ENCODE measurements around the gene TMEM8B.
A peak's percentile ranks its signal among the peaks of the same experiment; 100 is the strongest.

Gene TMEM8B

DNA sequence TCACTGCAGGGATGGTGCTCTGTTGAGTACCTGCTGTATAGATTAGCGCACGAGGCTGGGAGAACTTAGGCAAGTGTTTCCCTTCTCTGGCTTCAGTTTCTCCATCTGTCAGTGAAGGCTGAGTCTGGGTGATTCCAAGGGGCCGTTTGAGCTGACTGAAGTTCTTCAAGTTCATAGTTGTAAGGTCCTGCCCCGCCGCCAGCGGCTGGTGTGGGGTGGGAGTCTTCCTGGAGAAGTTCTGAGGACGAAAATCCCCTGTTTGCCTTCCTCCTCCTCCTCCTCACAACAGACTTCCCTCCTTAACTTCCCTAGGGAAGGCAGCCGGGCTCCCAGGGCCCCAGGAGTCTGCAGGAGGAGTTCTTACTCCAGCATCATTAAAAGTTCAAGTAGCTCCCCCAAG lies 75.3 kb downstream of the TMEM8B start:
- no peak for ATAC-seq
- TF ChIP-seq ISL1 (CRISPR knock-in tag; IDR thresholded peaks at IDR 0.05) (no peak), ZFP3 (CRISPR knock-in tag; IDR thresholded peaks at IDR 0.05) (no peak), TOX (CRISPR knock-in tag; IDR thresholded peaks at IDR 0.05; ENCODE audit: borderline replicate concordance) (no peak), ZNF70 (CRISPR knock-in tag; IDR thresholded peaks at IDR 0.05) (no peak), SNAI2 (CRISPR knock-in tag; IDR thresholded peaks at IDR 0.05) (no peak), ARNTL (CRISPR knock-in tag; IDR thresholded peaks at IDR 0.05; ENCODE audit: borderline replicate concordance, low read depth) (no peak), ZFP30 (CRISPR knock-in tag; IDR thresholded peaks at IDR 0.05) (no peak), BACH2 (CRISPR knock-in tag; IDR thresholded peaks at IDR 0.05; ENCODE audit: borderline replicate concordance) (no peak), OSR1 (CRISPR knock-in tag; IDR thresholded peaks at IDR 0.05) (no peak)
- TF ChIP-seq, protein P1, sequence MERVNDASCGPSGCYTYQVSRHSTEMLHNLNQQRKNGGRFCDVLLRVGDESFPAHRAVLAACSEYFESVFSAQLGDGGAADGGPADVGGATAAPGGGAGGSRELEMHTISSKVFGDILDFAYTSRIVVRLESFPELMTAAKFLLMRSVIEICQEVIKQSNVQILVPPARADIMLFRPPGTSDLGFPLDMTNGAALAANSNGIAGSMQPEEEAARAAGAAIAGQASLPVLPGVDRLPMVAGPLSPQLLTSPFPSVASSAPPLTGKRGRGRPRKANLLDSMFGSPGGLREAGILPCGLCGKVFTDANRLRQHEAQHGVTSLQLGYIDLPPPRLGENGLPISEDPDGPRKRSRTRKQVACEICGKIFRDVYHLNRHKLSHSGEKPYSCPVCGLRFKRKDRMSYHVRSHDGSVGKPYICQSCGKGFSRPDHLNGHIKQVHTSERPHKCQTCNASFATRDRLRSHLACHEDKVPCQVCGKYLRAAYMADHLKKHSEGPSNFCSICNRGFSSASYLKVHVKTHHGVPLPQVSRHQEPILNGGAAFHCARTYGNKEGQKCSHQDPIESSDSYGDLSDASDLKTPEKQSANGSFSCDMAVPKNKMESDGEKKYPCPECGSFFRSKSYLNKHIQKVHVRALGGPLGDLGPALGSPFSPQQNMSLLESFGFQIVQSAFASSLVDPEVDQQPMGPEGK (CRISPR knock-in tag; IDR thresholded peaks at IDR 0.05; ENCODE audit: borderline replicate concordance) = no peak
- TF ChIP-seq, protein P2, sequence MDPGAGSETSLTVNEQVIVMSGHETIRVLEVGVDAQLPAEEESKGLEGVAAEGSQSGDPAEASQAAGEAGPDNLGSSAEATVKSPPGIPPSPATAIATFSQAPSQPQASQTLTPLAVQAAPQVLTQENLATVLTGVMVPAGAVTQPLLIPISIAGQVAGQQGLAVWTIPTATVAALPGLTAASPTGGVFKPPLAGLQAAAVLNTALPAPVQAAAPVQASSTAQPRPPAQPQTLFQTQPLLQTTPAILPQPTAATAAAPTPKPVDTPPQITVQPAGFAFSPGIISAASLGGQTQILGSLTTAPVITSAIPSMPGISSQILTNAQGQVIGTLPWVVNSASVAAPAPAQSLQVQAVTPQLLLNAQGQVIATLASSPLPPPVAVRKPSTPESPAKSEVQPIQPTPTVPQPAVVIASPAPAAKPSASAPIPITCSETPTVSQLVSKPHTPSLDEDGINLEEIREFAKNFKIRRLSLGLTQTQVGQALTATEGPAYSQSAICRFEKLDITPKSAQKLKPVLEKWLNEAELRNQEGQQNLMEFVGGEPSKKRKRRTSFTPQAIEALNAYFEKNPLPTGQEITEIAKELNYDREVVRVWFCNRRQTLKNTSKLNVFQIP (CRISPR knock-in tag; IDR thresholded peaks at IDR 0.05; ENCODE audit: borderline replicate concordance, low read depth) = no peak

DNA sequence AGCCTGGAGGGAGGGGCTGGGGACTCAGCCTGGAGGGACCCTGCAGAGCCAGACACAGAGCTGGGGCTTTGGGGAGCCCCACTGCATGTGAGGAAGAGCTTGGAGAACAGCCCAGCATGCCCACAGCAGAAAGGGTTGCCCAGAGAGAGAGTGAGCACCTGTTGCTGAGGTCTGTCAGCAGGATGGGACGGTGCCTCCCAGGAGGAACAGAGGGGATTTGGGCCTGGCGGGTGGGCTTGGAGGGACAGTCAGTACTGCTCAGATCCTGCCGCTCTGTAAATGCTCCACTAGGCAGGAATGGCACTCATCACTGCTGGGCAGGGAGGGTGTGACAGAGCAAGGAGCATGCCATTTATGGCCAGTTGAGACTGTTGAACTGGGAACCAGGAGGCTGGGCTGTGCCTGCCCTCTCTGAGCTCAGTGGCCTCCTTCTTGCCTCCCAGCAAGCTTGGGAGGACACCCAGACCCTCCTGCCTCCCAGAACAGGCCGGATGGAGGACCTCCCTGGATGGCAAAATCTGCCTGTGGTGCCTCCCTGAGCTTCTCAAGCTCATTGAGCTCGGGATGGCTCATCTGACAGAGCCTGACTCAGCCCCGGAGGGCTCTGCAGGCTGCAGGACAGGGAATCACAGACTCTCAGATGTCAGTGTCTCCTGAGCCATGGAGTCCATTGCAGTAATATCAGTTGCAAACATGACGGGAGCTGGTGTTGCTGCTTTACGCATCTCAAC lies 76.2 kb downstream of the TMEM8B start:
- TF ChIP-seq ZNF8 (CRISPR knock-in tag; IDR thresholded peaks at IDR 0.05) = no peak
- ATAC-seq = peak; percentile 44

DNA sequence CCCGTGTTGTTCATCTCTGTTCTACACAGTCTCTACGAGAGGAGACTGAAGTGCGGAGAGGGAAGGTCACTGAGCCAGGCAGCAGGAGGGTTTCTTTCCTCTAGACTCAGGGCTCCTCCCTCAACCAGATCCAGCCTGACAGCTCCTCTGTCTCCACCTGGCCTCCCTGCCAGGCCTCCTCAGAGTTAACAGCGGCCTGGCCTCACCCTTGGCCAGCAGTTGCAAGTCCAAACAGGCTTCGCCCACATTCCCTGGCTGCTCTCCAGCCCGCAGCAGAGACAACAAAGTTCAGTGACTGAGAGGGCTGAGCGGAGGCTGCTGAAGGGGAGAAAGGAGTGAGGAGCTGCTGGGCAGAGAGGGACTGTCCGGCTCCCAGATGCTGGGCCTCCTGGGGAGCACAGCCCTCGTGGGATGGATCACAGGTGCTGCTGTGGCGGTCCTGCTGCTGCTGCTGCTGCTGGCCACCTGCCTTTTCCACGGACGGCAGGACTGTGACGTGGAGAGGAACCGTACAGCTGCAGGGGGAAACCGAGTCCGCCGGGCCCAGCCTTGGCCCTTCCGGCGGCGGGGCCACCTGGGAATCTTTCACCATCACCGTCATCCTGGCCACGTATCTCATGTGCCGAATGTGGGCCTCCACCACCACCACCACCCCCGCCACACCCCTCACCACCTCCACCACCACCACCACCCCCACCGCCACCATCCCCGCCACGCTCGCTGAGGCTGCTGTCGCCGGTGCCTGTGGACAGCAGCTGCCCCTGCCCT lies 77.1 kb downstream of the TMEM8B start, which contains the start of gene HRCT1:
Gene HRCT1, plus strand, starts transcription at position 291 of the 768 bp plus-strand sequence. Its CDS starts 86 bp downstream, at position 377.
- ATAC-seq = peak; percentile 76
- TF ChIP-seq SNAI2 (CRISPR knock-in tag; IDR thresholded peaks at IDR 0.05) (peak; percentile 27; the same call in 1 of the 2 replicates), ZFP3 (CRISPR knock-in tag; IDR thresholded peaks at IDR 0.05) (peak; percentile 75), ZFP30 (CRISPR knock-in tag; IDR thresholded peaks at IDR 0.05) (no peak; the same call in 1 of the 2 replicates)

DNA sequence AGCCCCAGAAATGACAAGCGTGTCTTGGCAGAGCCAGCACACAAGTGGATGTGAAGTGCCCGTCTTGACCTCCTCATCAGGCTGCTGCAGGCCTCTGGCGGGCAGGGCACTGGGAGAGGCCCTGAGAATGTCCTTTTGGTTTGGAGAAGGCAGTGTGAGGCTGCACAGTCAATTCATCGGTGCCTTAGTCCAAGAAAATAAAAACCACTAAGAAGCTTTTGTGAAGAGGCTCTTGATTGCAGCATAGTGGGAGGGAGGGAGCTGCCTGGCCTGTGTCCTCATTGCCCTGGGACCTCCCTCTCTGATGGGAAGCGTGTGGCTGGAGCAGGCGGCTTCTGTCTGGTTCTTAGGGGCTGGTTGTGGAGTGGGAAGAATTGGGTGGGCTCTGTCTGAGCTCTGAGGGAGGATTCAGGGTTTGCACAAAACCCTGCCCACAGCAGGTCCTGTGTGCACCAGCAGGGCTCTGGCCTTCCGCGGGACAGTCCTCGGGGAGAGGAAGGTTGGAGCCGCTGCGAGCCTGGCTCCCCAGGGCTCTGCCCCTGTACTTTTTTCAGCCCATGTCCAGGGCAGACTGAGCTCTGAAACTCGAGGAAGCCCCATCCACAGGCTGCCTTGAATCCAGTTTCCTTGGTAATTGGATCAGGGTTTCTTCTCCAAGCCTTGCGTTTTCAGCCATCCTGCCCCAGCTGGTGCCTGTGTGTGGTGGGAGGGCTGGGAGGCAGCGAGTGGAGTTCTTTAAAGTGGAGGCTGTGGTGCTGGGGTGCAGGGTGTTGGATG lies 78.1 kb downstream of the TMEM8B start:
- ATAC-seq = peak; percentile 26
- TF ChIP-seq, protein P3, sequence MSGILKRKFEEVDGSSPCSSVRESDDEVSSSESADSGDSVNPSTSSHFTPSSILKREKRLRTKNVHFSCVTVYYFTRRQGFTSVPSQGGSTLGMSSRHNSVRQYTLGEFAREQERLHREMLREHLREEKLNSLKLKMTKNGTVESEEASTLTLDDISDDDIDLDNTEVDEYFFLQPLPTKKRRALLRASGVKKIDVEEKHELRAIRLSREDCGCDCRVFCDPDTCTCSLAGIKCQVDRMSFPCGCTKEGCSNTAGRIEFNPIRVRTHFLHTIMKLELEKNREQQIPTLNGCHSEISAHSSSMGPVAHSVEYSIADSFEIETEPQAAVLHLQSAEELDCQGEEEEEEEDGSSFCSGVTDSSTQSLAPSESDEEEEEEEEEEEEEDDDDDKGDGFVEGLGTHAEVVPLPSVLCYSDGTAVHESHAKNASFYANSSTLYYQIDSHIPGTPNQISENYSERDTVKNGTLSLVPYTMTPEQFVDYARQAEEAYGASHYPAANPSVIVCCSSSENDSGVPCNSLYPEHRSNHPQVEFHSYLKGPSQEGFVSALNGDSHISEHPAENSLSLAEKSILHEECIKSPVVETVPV (CRISPR knock-in tag; IDR thresholded peaks at IDR 0.05) = no peak
- no peak for TF ChIP-seq SNAI2 (CRISPR knock-in tag; IDR thresholded peaks at IDR 0.05)
- TF ChIP-seq CSDC2 (CRISPR knock-in tag; IDR thresholded peaks at IDR 0.05) = no peak
- TF ChIP-seq GLIS3 (CRISPR knock-in tag; IDR thresholded peaks at IDR 0.05) = no peak
- TF ChIP-seq ARNTL (CRISPR knock-in tag; IDR thresholded peaks at IDR 0.05; ENCODE audit: borderline replicate concordance, low read depth) = no peak
- no peak for TF ChIP-seq ZFP3 (CRISPR knock-in tag; IDR thresholded peaks at IDR 0.05)
- TF ChIP-seq, protein P4, sequence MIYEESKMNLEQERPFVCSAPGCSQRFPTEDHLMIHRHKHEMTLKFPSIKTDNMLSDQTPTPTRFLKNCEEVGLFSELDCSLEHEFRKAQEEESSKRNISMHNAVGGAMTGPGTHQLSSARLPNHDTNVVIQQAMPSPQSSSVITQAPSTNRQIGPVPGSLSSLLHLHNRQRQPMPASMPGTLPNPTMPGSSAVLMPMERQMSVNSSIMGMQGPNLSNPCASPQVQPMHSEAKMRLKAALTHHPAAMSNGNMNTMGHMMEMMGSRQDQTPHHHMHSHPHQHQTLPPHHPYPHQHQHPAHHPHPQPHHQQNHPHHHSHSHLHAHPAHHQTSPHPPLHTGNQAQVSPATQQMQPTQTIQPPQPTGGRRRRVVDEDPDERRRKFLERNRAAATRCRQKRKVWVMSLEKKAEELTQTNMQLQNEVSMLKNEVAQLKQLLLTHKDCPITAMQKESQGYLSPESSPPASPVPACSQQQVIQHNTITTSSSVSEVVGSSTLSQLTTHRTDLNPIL (CRISPR knock-in tag; IDR thresholded peaks at IDR 0.05; ENCODE audit: low read depth) = no peak
- no peak for TF ChIP-seq OSR1 (CRISPR knock-in tag; IDR thresholded peaks at IDR 0.05)
- no peak for TF ChIP-seq ZNF565 (CRISPR knock-in tag; conservative IDR thresholded peaks at IDR 0.05; ENCODE audit: low read depth)
- no peak for TF ChIP-seq PPARA (CRISPR knock-in tag; IDR thresholded peaks at IDR 0.05; ENCODE audit: borderline replicate concordance)

All from SK-N-SH treated with all-trans-retinoic acid at 6 μM for 48 hours (cell line).